Thymus (tissue), 11 donors: ENCODE results near the gene PRR33. TPM values are rescaled to one million over a fixed set of nuclear protein-coding genes. Genes with fewer than 3 reads are reported as not detected.

Experiments used
- DNase-seq, 9 donors: peaks; one replicate each; pipeline ENCODE4 v3.0.0-alpha.2; 2013; ENCODE audit warnings: low spot score in 9 of 9, low read depth in 6 of 9, missing footprints in 1 of 9
- H3K27ac ChIP-seq, 2 donors: one replicate each; pipeline ENCODE4 v1.5.1; 2013; ENCODE audit warnings: control low read depth in 1 of 2, low read depth in 1 of 2, low read length in 1 of 2, mild to moderate bottlenecking in 1 of 2, moderate library complexity in 1 of 2
- H3K27me3 ChIP-seq, 2 donors: one replicate each; pipeline ENCODE4 v1.5.1; 2013; ENCODE audit warnings: low read length in 1 of 2; ENCODE audit not compliant: control insufficient read depth in 2 of 2, insufficient read depth in 1 of 2
- H3K36me3 ChIP-seq, 2 donors: one replicate each; pipeline ENCODE4 v1.5.1; 2013; ENCODE audit warnings: low read length in 1 of 2, mild to moderate bottlenecking in 1 of 2, moderate library complexity in 1 of 2; ENCODE audit not compliant: control insufficient read depth in 2 of 2, insufficient read depth in 2 of 2
- H3K4me1 ChIP-seq, 2 donors: one replicate each; pipeline ENCODE4 v1.5.1; 2013; ENCODE audit warnings: low read length in 2 of 2; ENCODE audit not compliant: control insufficient read depth in 2 of 2, insufficient read depth in 2 of 2
- H3K4me3 ChIP-seq, 2 donors: one replicate each; pipeline ENCODE4 v1.5.1; 2013; ENCODE audit warnings: low read length in 2 of 2, control low read depth in 1 of 2, mild to moderate bottlenecking in 1 of 2
- H3K9me3 ChIP-seq, 2 donors: one replicate each; pipeline ENCODE4 v1.5.1; 2013; ENCODE audit warnings: low read length in 1 of 2, mild to moderate bottlenecking in 1 of 2; ENCODE audit not compliant: control insufficient read depth in 2 of 2, insufficient read depth in 1 of 2
- WGBS: extraction: QIAGEN DNeasy Blood & Tissue Kit; methylation state at CpG from one replicate; pipeline ENCODE4 v1.1.7; 2013; 5-methylcytosine and 5-hydroxymethylcytosine counted together
- polyA plus RNA-seq: library from polyadenylated mRNA; stranded (reverse); fragments of 200-250 nt; gene quantifications from one replicate; pipeline ENCODE4 v1.2.3, GENCODE V29; 2013
- total RNA-seq: library from RNA; stranded (reverse); fragments of 120-200 nt; gene quantifications from one replicate; pipeline ENCODE4 v1.2.4, GENCODE V29; 2013
- donor health status: healthy.

The PRR33 gene
- total and polyA plus RNA-seq, 2 donors = 0.18 TPM; not detected in 1

DNA sequence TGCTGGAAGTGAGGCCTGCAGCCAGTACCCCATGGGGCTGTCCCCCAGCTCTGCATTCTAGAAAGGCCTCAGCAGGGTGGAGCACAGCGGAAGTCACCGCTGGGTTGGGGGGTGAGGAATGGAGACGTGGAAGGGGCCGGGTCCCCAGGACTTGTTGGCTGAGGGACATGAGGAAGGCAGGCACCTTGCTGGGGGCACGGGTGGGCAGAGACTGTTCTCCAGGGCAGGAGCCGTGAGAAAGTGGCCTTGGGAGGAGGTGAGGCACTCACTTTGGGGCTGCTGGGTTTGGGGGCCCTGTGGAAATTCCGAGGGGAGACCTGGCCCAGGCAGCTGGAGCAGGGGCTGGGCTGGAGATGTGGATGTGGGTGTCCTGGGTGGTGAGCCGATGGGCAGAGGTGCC is 47.9 kb downstream of the PRR33 start:
- H3K4me1 ChIP-seq = peaks cover 9 to 53% of the 10 kb centered on the region in 2 donors

DNA sequence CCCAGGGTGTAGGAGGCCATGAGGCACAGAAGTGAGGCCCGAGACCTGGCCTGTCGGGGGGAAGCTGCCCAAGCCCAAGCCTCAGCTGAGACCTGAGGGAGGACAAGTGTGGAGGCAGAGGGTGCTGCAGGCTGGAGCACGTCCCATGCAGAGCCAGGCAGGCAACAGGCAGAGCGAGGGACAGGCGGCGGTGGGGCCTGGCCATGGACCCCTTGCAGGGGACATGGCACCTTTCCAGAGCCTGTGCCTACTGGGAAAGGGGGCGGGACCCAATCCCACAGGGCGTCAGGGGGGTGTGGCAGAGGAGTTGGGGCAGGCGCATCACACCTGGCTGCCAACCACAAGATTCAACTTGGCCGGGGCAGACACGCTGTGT is 48.6 kb downstream of the PRR33 start:
- no peak for DNase-seq
- H3K4me3 ChIP-seq = no peak overlapping the region
- peaks cover 9 to 60% of the 10 kb centered on the region in 2 donors for H3K4me1 ChIP-seq
- H3K9me3 ChIP-seq = no peaks in the 10 kb centered on the region
- H3K36me3 ChIP-seq = no peaks in the 10 kb centered on the region
- 65% methylated on average over 11 of the region's 11 CpGs for WGBS
- no peak overlapping the region for H3K27ac ChIP-seq
- H3K27me3 ChIP-seq = peaks cover 0 to 9% of the 10 kb centered on the region in 2 donors

More for the DNA sequence above, 47.9 kb downstream of the PRR33 start:
- Histone ChIP-seq H3K36me3 (no peaks in the 10 kb centered on the region), H3K4me3 (no peak overlapping the region), H3K9me3 (peaks cover 0 to 4% of the 10 kb centered on the region in 2 donors), H3K27ac (no peak overlapping the region), H3K27me3 (peaks cover 0 to 9% of the 10 kb centered on the region in 2 donors)
- 74% methylated on average over 8 of the region's 8 CpGs for WGBS
- DNase-seq = no peak

GRCh38 chr11:1842149-1843097 is 49.3 kb downstream of the PRR33 start:
- Histone ChIP-seq H3K36me3 (no peaks in the 10 kb centered on the region), H3K4me1 (peaks cover 9 to 66% of the 10 kb centered on the region in 2 donors), H3K27me3 (peaks cover 0 to 9% of the 10 kb centered on the region in 2 donors), H3K27ac (no peak overlapping the region), H3K9me3 (no peaks in the 10 kb centered on the region), H3K4me3 (no peak overlapping the region)
- DNase-seq = no peak
- WGBS = 92% methylated on average over 29 of the region's 29 CpGs

GRCh38 chr11:1841511-1842148 is 50.1 kb downstream of the PRR33 start:
- 96% methylated on average over 19 of the region's 19 CpGs for WGBS
- DNase-seq = no peak
- no peak overlapping the region for H3K4me3 ChIP-seq
- peaks cover 9 to 60% of the 10 kb centered on the region in 2 donors for H3K4me1 ChIP-seq
- no peaks in the 10 kb centered on the region for H3K36me3 ChIP-seq
- H3K9me3 ChIP-seq = peaks cover 0 to 1% of the 10 kb centered on the region in 2 donors
- H3K27me3 ChIP-seq = peaks cover 0 to 9% of the 10 kb centered on the region in 2 donors
- no peak overlapping the region for H3K27ac ChIP-seq

DNA sequence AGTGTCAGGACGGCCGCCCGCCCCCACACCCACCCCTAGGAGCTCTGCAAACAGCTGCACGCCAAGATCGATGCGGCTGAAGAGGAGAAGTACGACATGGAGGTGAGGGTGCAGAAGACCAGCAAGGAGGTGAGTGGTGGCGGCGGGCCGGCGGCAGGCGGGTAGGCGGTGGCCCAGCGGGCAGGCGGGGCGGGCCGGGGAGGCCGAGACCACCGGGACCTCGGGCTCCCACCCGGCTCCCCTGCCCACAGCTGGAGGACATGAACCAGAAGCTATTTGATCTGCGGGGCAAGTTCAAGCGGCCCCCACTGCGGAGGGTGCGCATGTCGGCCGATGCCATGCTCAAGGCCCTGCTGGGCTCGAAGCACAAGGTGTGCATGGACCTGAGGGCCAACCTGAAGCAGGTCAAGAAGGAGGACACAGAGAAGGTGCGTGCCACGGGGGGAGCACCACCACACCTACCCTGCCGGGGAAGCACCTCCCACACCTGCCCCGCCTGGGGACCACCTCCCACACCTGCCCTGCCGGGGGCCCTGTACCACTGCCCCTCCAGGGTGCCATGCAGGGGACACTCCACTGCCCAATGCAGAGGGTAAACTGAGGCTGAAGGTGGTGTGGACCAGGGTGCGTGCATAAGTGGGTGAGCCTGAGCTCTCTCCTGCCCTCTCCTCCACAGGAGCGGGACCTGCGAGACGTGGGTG is 50.8 kb downstream of the PRR33 start:
- peaks cover 9 to 54% of the 10 kb centered on the region in 2 donors for H3K4me1 ChIP-seq
- no peak overlapping the region for H3K4me3 ChIP-seq
- DNase-seq = no peak
- no peak overlapping the region for H3K27ac ChIP-seq
- peaks cover 0 to 9% of the 10 kb centered on the region in 2 donors for H3K27me3 ChIP-seq
- H3K36me3 ChIP-seq = no peaks in the 10 kb centered on the region
- peaks cover 0 to 1% of the 10 kb centered on the region in 2 donors for H3K9me3 ChIP-seq
- WGBS = 94% methylated on average over 37 of the region's 37 CpGs

- H3K4me3 ChIP-seq = no peak overlapping the region
- WGBS = 59% methylated on average over 26 of the region's 26 CpGs
- no peak overlapping the region for H3K27ac ChIP-seq
These were observed 51.5 kb downstream of the PRR33 start for GRCh38 chr11:1839924-1840779.

GRCh38 chr11:1839204-1839923 is 52.3 kb downstream of the PRR33 start:
- H3K4me3 ChIP-seq = no peak overlapping the region
- WGBS = 68% methylated on average over 12 of the region's 12 CpGs
- H3K4me1 ChIP-seq = peaks cover 0 to 41% of the 10 kb centered on the region in 2 donors
- no peak for DNase-seq
- H3K27me3 ChIP-seq = peaks cover 0 to 11% of the 10 kb centered on the region in 2 donors
- H3K36me3 ChIP-seq = no peaks in the 10 kb centered on the region
- H3K27ac ChIP-seq = no peak overlapping the region
- peaks cover 0 to 1% of the 10 kb centered on the region in 2 donors for H3K9me3 ChIP-seq

More at GRCh38 chr11:1839924-1840779, 51.5 kb downstream of the PRR33 start:
- Histone ChIP-seq H3K9me3 (peaks cover 0 to 1% of the 10 kb centered on the region in 2 donors), H3K36me3 (no peaks in the 10 kb centered on the region), H3K27me3 (peaks cover 0 to 9% of the 10 kb centered on the region in 2 donors), H3K4me1 (peaks cover 4 to 46% of the 10 kb centered on the region in 2 donors)
- no peak for DNase-seq
